ENCODE measurements around the gene SERPINI1. TPM values are rescaled to one million over a fixed set of nuclear protein-coding genes. Genes with fewer than 3 reads are reported as not detected.

The SERPINI1 gene
- total and polyA plus RNA-seq, 9 of the 15 experiments (the other 6 are each of a cell fraction or from before 2014, with no cell fraction given), result 1.6 to 9.9 (median 3.5) TPM

GRCh38 chr3:167858865-167859264 is 123.3 kb downstream of the SERPINI1 start:
- H3K9ac ChIP-seq (ENCODE audit: insufficient read depth in 1 of 2, low read depth in 2 of 2, low read length in 2 of 2), result no peak overlapping the region
- no peaks in the 10 kb centered on the region for H3K9me3 ChIP-seq (replicated peaks; ENCODE audit: control insufficient read depth, insufficient read depth, low read depth, low read length)
- intact Hi-C loops (cut with micrococcal nuclease), result no loop called here
- no peak overlapping the region for H3K27ac ChIP-seq (ENCODE audit: extremely low read depth, low read depth, low read length)
- POLR2A ChIA-PET, result no interaction called here
- FAIRE-seq (no peak), DNase-seq (ENCODE audit: extremely low read depth in 1 of 4, low spot score in 3 of 4) (no peak), ATAC-seq (no peak)
- H2AFZ ChIP-seq (ENCODE audit: low read depth, low read length), result no peak overlapping the region
- H3K4me1 ChIP-seq (replicated peaks in 1 of 2; ENCODE audit: control insufficient read depth in 2 of 2, insufficient read depth in 2 of 2, low read length in 2 of 2), result no peaks in the 10 kb centered on the region
- H3K4me3 ChIP-seq, result no peak overlapping the region
- no peaks in the 10 kb centered on the region for H4K20me1 ChIP-seq (replicated peaks; ENCODE audit: control insufficient read depth, insufficient read depth, low read length)
- BruUV-seq (replicated peaks), result no TSS peak
- in situ Hi-C loops (cut with MboI), result no loop called here
- peaks cover 0 to 2% of the 10 kb centered on the region in 2 experiments; a peak in 1 of 5 replicates for H3K27me3 ChIP-seq (ENCODE audit: control insufficient read depth in 2 of 2, insufficient read depth in 2 of 2, low read length in 2 of 2)
- TF ChIP-seq MLLT1 (IDR thresholded peaks at IDR 0.05), result no peak
- TF ChIP-seq C11orf30 (IDR thresholded peaks at IDR 0.05; ENCODE audit: low read depth), result peak; percentile 49; the same call in 1 of the 2 replicates
- TF ChIP-seq ZNF316 (IDR thresholded peaks at IDR 0.05), result peak; percentile 68
- no peaks in the 10 kb centered on the region for H3K9me1 ChIP-seq (ENCODE audit: control insufficient read depth, insufficient read depth, low read length)
- WGBS (ENCODE audit: insufficient coverage, low coverage, missing lambda C conversion rate), result 6% methylated on average over 2 of the region's 2 CpGs
- no peak overlapping the region for H3K4me2 ChIP-seq (ENCODE audit: insufficient read depth, low read length)
- H3K36me3 ChIP-seq (ENCODE audit: control insufficient read depth, insufficient read depth, low read length), result no peaks in the 10 kb centered on the region
- CTCF ChIA-PET (ENCODE audit: low intra/inter-chr PET ratio), result no interaction called here
- H3K79me2 ChIP-seq (ENCODE audit: control insufficient read depth, insufficient read depth, low read length), result no peaks in the 10 kb centered on the region

GRCh38 chr3:167859610-167860009 is 124.1 kb downstream of the SERPINI1 start:
- Histone ChIP-seq H4K20me1 (replicated peaks; ENCODE audit: control insufficient read depth, insufficient read depth, low read length) (no peaks in the 10 kb centered on the region), H3K9ac (ENCODE audit: insufficient read depth in 1 of 2, low read depth in 2 of 2, low read length in 2 of 2) (no peak overlapping the region), H3K79me2 (ENCODE audit: control insufficient read depth, insufficient read depth, low read length) (no peaks in the 10 kb centered on the region), H3K27me3 (ENCODE audit: control insufficient read depth in 2 of 2, insufficient read depth in 2 of 2, low read length in 2 of 2) (peaks cover 0 to 6% of the 10 kb centered on the region in 2 experiments; a peak in 1 of 5 replicates), H3K36me3 (ENCODE audit: control insufficient read depth, insufficient read depth, low read length) (no peaks in the 10 kb centered on the region), H3K9me3 (replicated peaks; ENCODE audit: control insufficient read depth, insufficient read depth, low read depth, low read length) (no peaks in the 10 kb centered on the region), H2AFZ (ENCODE audit: low read depth, low read length) (no peak overlapping the region), H3K9me1 (ENCODE audit: control insufficient read depth, insufficient read depth, low read length) (no peaks in the 10 kb centered on the region), H3K27ac (ENCODE audit: extremely low read depth, low read depth, low read length) (no peak overlapping the region), H3K4me3 (no peak overlapping the region), H3K4me2 (ENCODE audit: insufficient read depth, low read length) (no peak overlapping the region), H3K4me1 (replicated peaks in 1 of 2; ENCODE audit: control insufficient read depth in 2 of 2, insufficient read depth in 2 of 2, low read length in 2 of 2) (no peaks in the 10 kb centered on the region)
- FAIRE-seq (peak; percentile 73), DNase-seq (ENCODE audit: extremely low read depth in 1 of 4, low spot score in 3 of 4) (no peak), ATAC-seq (no peak)
- POLR2A ChIA-PET, result no interaction called here
- CTCF ChIA-PET (ENCODE audit: low intra/inter-chr PET ratio), result no interaction called here
- BruUV-seq (replicated peaks), result no TSS peak
- intact Hi-C loops (cut with micrococcal nuclease), result no loop called here
- 7% methylated on average over 1 of the region's 1 CpG for WGBS (ENCODE audit: insufficient coverage, low coverage, missing lambda C conversion rate)
- in situ Hi-C loops (cut with MboI), result no loop called here
- no peak for TF ChIP-seq GABPB2 (CRISPR knock-in tag; conservative IDR thresholded peaks at IDR 0.05)

All from K562 (cell line).